ENCODE results near the gene CNTN6.

Gene CNTN6

GRCh38 chr3:1227111-1227510 lies 134.3 kb downstream of the CNTN6 start:
- TF ChIP-seq ZNF202 (tag by site-specific recombination; IDR thresholded peaks at IDR 0.05; ENCODE audit: borderline replicate concordance) (no peak), ZNF677 (tag by site-specific recombination; IDR thresholded peaks at IDR 0.05) (no peak)
- no peaks in the 10 kb centered on the region for H3K36me3 ChIP-seq (ENCODE audit: control insufficient read depth in 2 of 2, insufficient read depth in 1 of 2, low read length in 2 of 2)
- H3K27ac ChIP-seq (ENCODE audit: extremely low read depth, low read depth, low read length): no peak overlapping the region
- ChIA-PET CTCF (interaction anchor here (0.6 kb wide), 1 partner anchor 16 kb away, joined by 3 read pairs; no protein-coding TSS in a partner anchor), POLR2A (no interaction called here)
- H3K4me3 ChIP-seq (ENCODE audit: low read depth, low read length): no peak overlapping the region
- no peaks in the 10 kb centered on the region for H3K9me3 ChIP-seq (ENCODE audit: control insufficient read depth, insufficient read depth, low read depth, low read length)
- H3K4me1 ChIP-seq (ENCODE audit: control insufficient read depth, insufficient read depth, low read length): no peaks in the 10 kb centered on the region

- TF ChIP-seq ZNF596 (tag by site-specific recombination; IDR thresholded peaks at IDR 0.05) (no peak), ZNF645 (tag by site-specific recombination; IDR thresholded peaks at IDR 0.05) (no peak), KLF9 (tag by site-specific recombination; IDR thresholded peaks at IDR 0.05; ENCODE audit: low read depth) (no peak), ZNF223 (tag by site-specific recombination; IDR thresholded peaks at IDR 0.05) (no peak), ZIC2 (tag by site-specific recombination; IDR thresholded peaks at IDR 0.05) (no peak), ZNF707 (tag by site-specific recombination; IDR thresholded peaks at IDR 0.05) (no peak), REPIN1 (tag by site-specific recombination; IDR thresholded peaks at IDR 0.05; ENCODE audit: low read depth) (no peak), ZNF791 (tag by site-specific recombination; IDR thresholded peaks at IDR 0.05) (no peak), ZNF426 (tag by site-specific recombination; IDR thresholded peaks at IDR 0.05) (no peak), ZNF280C (tag by site-specific recombination; IDR thresholded peaks at IDR 0.05) (no peak), ZNF214 (tag by site-specific recombination; IDR thresholded peaks at IDR 0.05; ENCODE audit: borderline replicate concordance) (no peak), ZNF121 (tag by site-specific recombination; IDR thresholded peaks at IDR 0.05) (no peak), ZNF302 (tag by site-specific recombination; IDR thresholded peaks at IDR 0.05; ENCODE audit: low read depth) (no peak), ZNF776 (tag by site-specific recombination; IDR thresholded peaks at IDR 0.05; ENCODE audit: borderline replicate concordance) (no peak), ZNF626 (tag by site-specific recombination; IDR thresholded peaks at IDR 0.05) (no peak), GFI1B (tag by site-specific recombination; IDR thresholded peaks at IDR 0.05) (no peak), ZNF514 (tag by site-specific recombination; IDR thresholded peaks at IDR 0.05) (no peak), SP3 (tag by site-specific recombination; IDR thresholded peaks at IDR 0.05) (no peak), BCL11B (tag by site-specific recombination; IDR thresholded peaks at IDR 0.05; ENCODE audit: low read depth) (no peak)
- POLR2A ChIA-PET: no interaction called here
- Histone ChIP-seq H3K4me3 (ENCODE audit: low read depth, low read length) (no peak overlapping the region), H3K9me3 (ENCODE audit: control insufficient read depth, insufficient read depth, low read depth, low read length) (no peaks in the 10 kb centered on the region), H3K27ac (ENCODE audit: extremely low read depth, low read depth, low read length) (no peak overlapping the region), H3K4me1 (ENCODE audit: control insufficient read depth, insufficient read depth, low read length) (no peaks in the 10 kb centered on the region), H3K36me3 (ENCODE audit: control insufficient read depth in 2 of 2, insufficient read depth in 1 of 2, low read length in 2 of 2) (no peaks in the 10 kb centered on the region)
- CTCF ChIA-PET: no interaction called here
These were observed 135.5 kb downstream of the CNTN6 start for GRCh38 chr3:1228289-1228688.

GRCh38 chr3:1230920-1231319 lies 138.1 kb downstream of the CNTN6 start:
- H3K4me1 ChIP-seq (ENCODE audit: control insufficient read depth, insufficient read depth, low read length): no peaks in the 10 kb centered on the region
- H3K9me3 ChIP-seq (ENCODE audit: control insufficient read depth, insufficient read depth, low read depth, low read length): no peaks in the 10 kb centered on the region
- H3K36me3 ChIP-seq (ENCODE audit: control insufficient read depth in 2 of 2, insufficient read depth in 1 of 2, low read length in 2 of 2): no peaks in the 10 kb centered on the region
- ChIA-PET CTCF (interaction anchor here (0.7 kb wide), 1 partner anchor 17 kb away, joined by 3 read pairs; no protein-coding TSS in a partner anchor), POLR2A (no interaction called here)
- TF ChIP-seq ZBTB44 (tag by site-specific recombination; IDR thresholded peaks at IDR 0.05) (no peak), ZNF324 (tag by site-specific recombination; IDR thresholded peaks at IDR 0.05) (no peak)
- H3K4me3 ChIP-seq (ENCODE audit: low read depth, low read length): no peak overlapping the region
- H3K27ac ChIP-seq (ENCODE audit: extremely low read depth, low read depth, low read length): no peak overlapping the region

All from HEK293 (cell line).